Measurements from ENCODE around the gene HHATL. TPM values are rescaled to one million over a fixed set of nuclear protein-coding genes. Genes with fewer than 3 reads are reported as not detected.

Gene HHATL
- polyA plus RNA-seq (ENCODE audit: insufficient read length in 4 of 4) = 1 to 10 TPM in 1 of 4 donors, under 1 TPM in 3; 0.33 to 1.5 (median 0.59) TPM

DNA sequence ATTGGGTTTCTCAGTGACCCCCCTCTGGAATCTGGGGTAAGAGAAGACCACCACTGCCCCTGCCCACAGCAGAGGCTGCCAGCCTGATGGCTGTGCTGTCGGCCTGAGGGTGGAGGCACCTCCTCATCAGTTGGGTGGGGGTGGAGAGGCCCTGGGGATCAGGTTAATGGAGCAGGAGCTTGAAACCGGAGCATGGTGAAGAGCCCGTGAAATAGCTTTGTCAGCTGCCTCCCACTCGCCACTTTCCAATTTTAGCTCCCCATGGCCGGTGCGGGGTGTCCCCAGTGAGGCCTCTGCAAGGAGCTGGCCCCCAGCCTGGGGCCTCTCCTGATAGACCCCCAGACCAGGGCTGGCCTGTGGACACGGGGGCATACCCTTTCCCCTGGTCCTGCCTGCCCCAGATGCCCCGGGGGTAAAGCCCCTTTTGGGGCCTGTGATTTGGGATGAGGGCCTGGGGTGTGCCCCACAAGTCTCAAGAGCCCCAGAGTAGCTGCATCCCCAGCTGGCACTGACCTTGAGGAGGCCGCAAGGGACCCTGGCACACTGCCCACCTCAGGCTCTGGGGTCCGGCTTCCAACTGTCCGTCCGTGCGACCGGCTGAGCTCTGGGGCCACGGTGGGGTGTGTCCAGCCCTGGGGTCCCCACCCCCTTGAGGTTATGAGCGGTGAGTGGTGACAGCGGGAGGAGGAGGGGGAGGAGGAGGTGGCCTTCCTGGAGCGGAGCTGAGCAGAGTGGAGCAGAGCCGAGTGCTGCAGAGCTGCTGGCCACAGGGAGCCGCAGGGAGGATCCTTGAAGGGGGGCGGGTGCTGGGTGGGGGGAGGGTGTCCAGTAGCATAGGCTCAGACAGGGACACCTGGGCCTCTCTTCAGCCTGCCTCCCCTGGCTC, at the start of gene HHATL:
HHATL (minus strand) TSS at position 733 of the 886 bp plus-strand sequence. CDS start 1,972 bp downstream, outside the sequence.
- DNase-seq (ENCODE audit: low read depth in 4 of 4, low spot score in 3 of 4) = no peak

- DNase-seq (ENCODE audit: low read depth in 4 of 4, low spot score in 3 of 4) = no peak
Observed at GRCh38 chr3:42751609-42752008, 49.0 kb upstream of the HHATL start.

DNA sequence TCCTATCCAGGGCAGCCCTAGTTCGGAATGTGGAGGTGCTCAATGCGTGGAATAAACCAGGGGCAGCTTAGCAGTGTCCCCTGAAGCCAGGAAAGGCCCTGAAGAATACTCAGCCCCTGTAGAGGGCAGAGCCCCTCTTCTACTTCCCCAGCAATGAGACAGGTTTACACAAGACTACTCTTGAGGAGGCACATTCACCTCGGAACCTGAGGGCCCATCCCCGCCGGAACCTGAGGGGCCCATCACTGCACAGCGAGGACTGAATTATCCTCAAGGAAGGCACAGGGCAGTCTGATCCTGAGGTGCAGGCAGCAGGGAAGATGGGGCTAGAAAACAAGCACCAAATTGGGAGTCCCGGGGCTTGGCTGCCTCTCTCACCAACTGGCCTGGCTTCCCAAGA, 48.2 kb upstream of the HHATL start:
- DNase-seq (ENCODE audit: low read depth in 4 of 4, low spot score in 3 of 4) = no peak

DNA sequence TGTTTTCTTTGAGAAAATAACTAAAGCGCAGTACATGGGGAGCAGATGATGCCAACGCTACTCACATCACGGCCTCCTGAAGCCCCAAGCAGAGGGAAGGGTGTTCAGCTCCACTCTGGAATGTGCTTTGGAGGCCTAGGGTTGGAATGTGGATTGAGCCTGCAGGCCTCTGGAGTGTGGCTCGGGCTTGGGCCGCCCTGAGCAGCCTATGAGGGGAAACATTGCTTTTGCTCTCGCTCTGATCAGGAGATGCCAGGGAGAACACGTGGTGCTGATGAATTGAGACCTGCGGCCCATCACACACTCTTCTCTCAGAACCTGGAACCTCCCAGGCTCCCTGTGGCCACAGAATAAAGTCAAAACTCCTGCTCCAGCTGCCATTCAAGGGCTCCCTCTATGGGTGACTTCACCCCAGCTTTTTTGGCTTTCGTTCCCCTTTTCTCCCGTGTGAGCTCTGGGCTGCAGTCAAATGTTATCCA, 47.2 kb upstream of the HHATL start:
- no peak for DNase-seq (ENCODE audit: low read depth in 4 of 4, low spot score in 3 of 4)

DNA sequence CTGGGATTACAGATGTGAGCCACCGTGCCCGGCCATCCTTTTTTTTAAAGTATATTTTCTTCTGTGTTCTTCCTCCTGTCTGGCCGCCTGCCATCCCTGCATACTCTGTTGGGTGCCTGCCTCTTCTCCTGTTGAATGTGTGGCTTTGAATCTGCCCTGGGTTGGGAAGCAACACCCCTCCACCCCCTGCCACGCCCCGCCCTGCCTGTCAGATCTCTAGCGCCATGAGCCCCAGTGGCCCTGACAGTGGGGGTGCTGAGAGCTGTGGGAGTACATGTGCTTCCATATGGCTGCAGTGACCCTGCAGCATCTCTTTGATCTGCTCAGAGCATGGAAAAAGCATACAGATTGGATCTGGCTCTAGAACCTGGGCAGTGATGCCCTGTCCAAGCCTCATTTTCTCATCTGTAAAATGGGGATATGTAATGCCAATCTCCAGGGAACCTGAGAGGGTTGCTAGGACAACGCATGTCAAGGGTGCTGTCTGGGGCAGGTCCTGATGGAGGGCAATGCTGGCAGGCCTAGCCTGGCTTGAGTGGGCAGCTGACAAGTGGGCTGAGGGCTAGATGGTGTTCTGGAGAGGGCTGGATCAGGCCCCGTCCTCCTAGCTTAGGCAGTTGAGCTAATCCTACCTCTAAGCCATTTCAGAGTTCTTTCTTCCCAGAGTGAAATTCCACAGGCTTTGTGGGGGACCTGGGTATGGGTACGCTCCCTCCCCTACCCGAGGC, 46.6 kb upstream of the HHATL start:
- DNase-seq (ENCODE audit: low read depth in 4 of 4, low spot score in 3 of 4) = no peak

GRCh38 chr3:42747581-42747980, 45.0 kb upstream of the HHATL start:
- no peak for DNase-seq (ENCODE audit: low read depth in 4 of 4, low spot score in 3 of 4)

DNA sequence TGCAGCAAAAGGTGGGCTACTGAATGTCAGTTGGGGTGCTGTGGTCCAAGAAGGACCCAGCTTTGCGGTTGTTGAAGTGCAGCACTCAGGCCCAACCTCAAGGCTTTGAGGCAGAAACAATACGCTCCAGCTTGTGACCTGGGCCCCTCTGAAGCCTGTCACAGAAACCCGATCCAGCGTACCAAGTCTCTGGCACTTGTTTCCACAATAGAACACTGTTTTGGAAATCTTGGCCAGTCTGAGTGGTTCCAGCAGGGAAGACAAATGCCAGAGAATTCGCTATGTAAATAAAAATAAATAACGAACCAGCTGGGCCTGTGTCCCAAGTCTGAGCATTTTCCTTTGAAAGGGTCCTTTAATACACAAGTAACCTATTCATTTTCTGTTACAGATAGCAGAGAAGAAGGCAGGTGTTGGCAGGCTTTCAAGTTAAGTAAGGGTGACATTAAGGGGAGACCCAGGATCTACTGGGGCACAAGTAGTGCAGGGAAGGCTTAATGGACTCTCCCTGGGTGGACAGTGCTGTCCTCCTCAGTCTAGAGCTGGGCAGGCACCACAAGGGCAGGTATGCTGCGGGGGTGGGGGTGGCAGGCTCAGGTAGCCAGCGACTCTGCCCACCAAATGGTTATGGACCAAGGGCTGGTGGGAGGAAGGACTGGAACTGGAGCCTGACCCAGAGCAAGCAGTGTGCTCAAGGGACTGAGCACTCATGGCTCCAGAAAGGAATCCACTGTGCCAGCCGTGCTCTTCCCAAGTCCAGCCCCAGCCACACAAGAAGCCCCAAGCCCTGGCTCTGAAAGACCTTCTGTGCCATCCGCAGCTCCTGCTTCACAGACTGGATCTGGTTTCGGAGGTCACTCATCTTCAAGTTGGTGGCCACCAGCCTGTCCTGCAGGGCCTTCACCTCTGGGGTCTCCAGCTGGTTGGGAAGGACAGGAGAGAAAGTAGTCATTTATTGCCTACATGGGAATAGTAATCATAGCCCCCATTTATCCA, 44.2 kb upstream of the HHATL start:
- DNase-seq (ENCODE audit: low read depth in 4 of 4, low spot score in 3 of 4) = peak in 3 of 4 donors; percentile 46 to 62 (median 52)

DNA sequence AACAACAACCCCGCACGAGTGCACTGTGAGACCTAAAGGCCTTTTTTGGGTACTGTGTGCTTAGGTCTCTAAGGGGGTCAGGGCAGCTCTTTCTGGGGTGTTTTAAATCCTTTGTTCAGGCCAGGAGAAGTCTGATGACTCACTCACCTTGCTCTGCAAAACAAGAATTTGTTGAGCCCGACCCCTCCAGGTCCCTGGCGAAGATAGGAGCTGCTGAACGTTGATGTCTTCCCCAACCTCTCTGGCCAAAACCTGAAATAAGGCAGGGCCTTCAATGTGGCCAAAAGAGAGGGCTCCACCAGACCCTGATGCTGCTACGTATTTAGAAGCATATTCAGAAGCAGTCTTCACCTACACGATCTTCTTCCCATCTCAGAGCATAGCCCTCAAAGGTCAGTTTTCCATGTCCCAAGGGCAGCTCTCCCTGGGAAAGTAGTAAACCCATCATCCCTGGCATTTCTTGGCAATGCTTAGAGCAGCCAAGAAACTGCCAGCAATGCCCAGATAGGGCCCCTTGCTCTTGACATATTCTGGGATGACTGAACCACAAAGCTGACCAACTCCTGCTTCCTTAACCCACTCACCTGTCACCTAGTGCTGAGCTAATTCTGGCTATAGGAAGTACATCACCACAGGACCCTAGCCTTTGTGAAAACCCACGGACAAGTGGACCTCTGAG, 43.3 kb upstream of the HHATL start:
- no peak for DNase-seq (ENCODE audit: low read depth in 4 of 4, low spot score in 3 of 4)

- no peak for DNase-seq (ENCODE audit: low read depth in 4 of 4, low spot score in 3 of 4)
Observed at GRCh38 chr3:42745291-42745745, 42.7 kb upstream of the HHATL start.

- no peak for DNase-seq (ENCODE audit: low read depth in 4 of 4, low spot score in 3 of 4)
Observed at GRCh38 chr3:42743204-42743995, 40.8 kb upstream of the HHATL start.

- DNase-seq (ENCODE audit: low read depth in 4 of 4, low spot score in 3 of 4) = no peak
Observed at GRCh38 chr3:42742688-42743087, 40.1 kb upstream of the HHATL start.

DNA sequence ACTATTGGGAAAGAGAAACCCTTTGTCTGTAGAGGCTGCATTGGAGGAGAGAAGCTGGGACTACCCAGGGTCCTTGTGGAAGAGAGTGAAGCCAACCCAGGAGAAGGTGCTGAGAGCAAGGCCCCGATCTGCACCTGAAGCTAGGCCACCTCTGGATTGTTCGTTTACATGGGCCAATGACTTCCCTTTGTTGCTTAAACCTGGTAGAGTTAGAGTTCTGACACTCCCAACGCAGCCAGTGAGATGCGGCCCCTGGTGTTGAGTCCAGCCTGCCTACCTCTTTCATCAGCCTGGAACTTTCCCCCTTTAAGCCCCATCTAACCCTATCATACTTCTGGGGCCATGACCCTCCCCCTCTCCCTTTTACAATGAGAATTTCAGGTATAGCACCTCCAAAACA, 39.7 kb upstream of the HHATL start:
- DNase-seq (ENCODE audit: low read depth in 4 of 4, low spot score in 3 of 4) = no peak

GRCh38 chr3:42741796-42742195, 39.2 kb upstream of the HHATL start:
- DNase-seq (ENCODE audit: low read depth in 4 of 4, low spot score in 3 of 4) = no peak

DNA sequence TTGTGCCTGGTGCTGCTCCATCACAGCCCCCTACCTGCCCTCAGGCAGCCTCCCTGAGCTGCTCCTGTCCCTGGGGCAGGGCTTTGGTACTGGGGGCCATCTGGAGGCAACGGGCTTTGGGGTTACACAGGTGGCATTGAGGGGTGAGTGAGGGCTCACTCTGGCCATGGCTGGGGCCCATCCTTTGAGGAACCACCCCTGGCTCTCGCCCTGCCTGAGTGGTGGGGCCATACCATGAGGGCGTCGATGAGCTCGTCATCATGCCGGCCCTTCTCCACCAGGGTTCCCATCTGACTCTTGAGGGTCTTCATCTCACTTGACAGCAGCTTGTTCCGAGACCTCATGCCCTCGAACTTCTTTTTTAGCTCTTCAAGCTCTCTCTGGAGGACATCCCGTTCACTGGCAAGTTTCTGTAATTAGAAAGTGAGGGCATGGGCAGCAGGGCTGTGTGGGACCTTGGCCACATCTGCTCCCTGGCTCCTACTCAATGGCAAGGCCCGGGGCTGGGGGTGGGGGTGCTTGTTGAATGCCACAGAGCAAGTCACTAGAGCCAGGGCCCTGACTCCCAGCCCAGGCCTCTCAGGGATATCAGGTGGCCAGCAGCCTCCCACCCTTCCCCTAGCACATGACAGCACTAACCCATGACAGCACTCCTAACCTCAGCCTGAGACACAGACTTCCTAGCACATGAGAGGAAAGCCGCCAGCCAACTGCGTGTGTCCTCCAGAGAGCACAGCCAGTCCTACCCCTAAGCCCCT, 37.0 kb upstream of the HHATL start:
- peak in 2 of 4 donors; percentile 39 to 63 for DNase-seq (ENCODE audit: low read depth in 4 of 4, low spot score in 3 of 4)

DNA sequence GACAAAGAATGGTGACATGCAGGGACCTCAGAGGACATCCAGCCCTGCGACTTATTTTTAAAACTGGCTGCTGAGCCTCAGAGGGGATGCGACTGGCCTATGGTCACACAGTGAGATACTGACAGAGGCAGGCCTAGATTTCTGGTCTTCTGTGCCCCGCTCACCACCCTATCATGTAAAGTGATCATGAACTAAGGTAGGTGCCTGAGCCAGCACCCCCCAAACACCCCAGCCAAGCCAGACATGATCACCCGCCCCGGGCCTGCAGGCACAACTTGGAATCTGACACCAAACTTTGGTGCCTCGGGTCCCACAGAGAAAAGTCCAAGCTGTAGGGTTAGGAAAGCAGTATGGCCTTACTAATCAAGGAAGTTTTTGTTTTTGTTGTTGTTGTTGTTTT, 33.9 kb upstream of the HHATL start:
- DNase-seq (ENCODE audit: low read depth in 4 of 4, low spot score in 3 of 4) = no peak

- DNase-seq (ENCODE audit: low read depth in 4 of 4, low spot score in 3 of 4) = no peak
Observed at GRCh38 chr3:42736081-42736480, 33.5 kb upstream of the HHATL start.

DNA sequence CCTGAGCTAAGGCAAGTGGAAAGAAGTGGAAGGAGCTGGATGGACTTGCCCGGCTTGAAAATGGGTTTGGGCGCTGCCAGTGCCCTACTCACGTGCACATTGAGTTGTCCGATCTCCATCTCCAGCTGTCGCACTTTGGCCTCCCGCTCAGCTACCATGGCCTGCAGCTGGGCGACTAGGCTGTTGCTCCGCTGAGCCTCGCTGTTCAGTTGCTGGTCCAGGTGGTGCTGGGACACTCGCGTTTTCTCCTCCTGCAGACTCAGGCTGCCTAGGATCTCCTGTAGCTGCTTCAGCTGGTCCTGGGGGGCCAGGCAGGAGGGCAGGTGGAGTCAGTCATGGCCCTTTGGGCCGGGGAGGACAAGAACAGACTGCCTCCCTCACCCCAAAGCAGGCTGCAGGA, 33.0 kb upstream of the HHATL start:
- no peak for DNase-seq (ENCODE audit: low read depth in 4 of 4, low spot score in 3 of 4)

GRCh38 chr3:42735019-42735418, 32.4 kb upstream of the HHATL start:
- no peak for DNase-seq (ENCODE audit: low read depth in 4 of 4, low spot score in 3 of 4)

Data from left renal pelvis (tissue), 4 donors.